Measurements from ENCODE around the gene STX8. TPM values are rescaled to one million over a fixed set of nuclear protein-coding genes. Genes with fewer than 3 reads are reported as not detected.
"Not testable (repeated sequence)": the region's sequence is repeated elsewhere in the genome, so short reads cannot be mapped to it uniquely, and the experiment has no call there.

STX8 gene
- total and polyA plus RNA-seq, 4 donors, result 14.7 to 39.5 (median 28.7) TPM

- TF ChIP-seq RXRA (IDR thresholded peaks at IDR 0.05) (no peak), RAD21 (IDR thresholded peaks at IDR 0.05) (no peak), SP1 (IDR thresholded peaks at IDR 0.05) (no peak), FOXA2 (IDR thresholded peaks at IDR 0.05) (no peak), REST (IDR thresholded peaks at IDR 0.05) (no peak)
Observed at GRCh38 chr17:9612006-9612405, 36.4 kb upstream of the STX8 start (continued).

GRCh38 chr17:9611557-9611956 lies 35.9 kb upstream of the STX8 start:
- Histone ChIP-seq H3K4me1 (ENCODE audit: control insufficient read depth in 4 of 4, insufficient read depth in 4 of 4, low read length in 3 of 4) (no peaks in the 10 kb centered on the region), H3K4me3 (ENCODE audit: low read depth in 1 of 3, low read length in 3 of 3) (no peak overlapping the region), H3K9me3 (ENCODE audit: control insufficient read depth in 4 of 4, low read length in 3 of 4) (no peaks in the 10 kb centered on the region), H3K27me3 (ENCODE audit: control insufficient read depth in 4 of 4, insufficient read depth in 4 of 4, low read length in 3 of 4) (no peaks in the 10 kb centered on the region), H3K27ac (ENCODE audit: low read depth in 1 of 2, low read length in 2 of 2) (no peak overlapping the region), H3K9ac (ENCODE audit: low read depth in 1 of 2, low read length in 2 of 2) (no peak overlapping the region), H3K36me3 (ENCODE audit: control insufficient read depth in 4 of 4, insufficient read depth in 3 of 4, low read depth in 1 of 4, low read length in 3 of 4) (no peaks in the 10 kb centered on the region)
- 71% methylated on average over 2 of the region's 2 CpGs for WGBS
- TF ChIP-seq MAX (IDR thresholded peaks at IDR 0.05) (no peak), HNF4G (IDR thresholded peaks at IDR 0.05) (no peak)
- DNase-seq (ENCODE audit: low spot score), result no peak

GRCh38 chr17:9607058-9607457 lies 31.4 kb upstream of the STX8 start:
- H3K27me3 ChIP-seq (ENCODE audit: control insufficient read depth in 4 of 4, insufficient read depth in 4 of 4, low read length in 3 of 4); H3K4me1 ChIP-seq (ENCODE audit: control insufficient read depth in 4 of 4, insufficient read depth in 4 of 4, low read length in 3 of 4); DNase-seq (ENCODE audit: low spot score); H3K9me3 ChIP-seq (ENCODE audit: control insufficient read depth in 4 of 4, low read length in 3 of 4); H3K4me3 ChIP-seq (ENCODE audit: low read depth in 1 of 3, low read length in 3 of 3); H3K9ac ChIP-seq (ENCODE audit: low read depth in 1 of 2, low read length in 2 of 2); H3K36me3 ChIP-seq (ENCODE audit: control insufficient read depth in 4 of 4, insufficient read depth in 3 of 4, low read depth in 1 of 4, low read length in 3 of 4); H3K27ac ChIP-seq (ENCODE audit: low read depth in 1 of 2, low read length in 2 of 2): not testable (repeated sequence)
- 71% methylated on average over 5 of the region's 5 CpGs for WGBS

GRCh38 chr17:9606453-9606852 lies 30.8 kb upstream of the STX8 start:
- Histone ChIP-seq H3K9ac (ENCODE audit: low read depth in 1 of 2, low read length in 2 of 2) (no peak overlapping the region), H3K27ac (ENCODE audit: low read depth in 1 of 2, low read length in 2 of 2) (no peak overlapping the region), H3K9me3 (ENCODE audit: control insufficient read depth in 4 of 4, low read length in 3 of 4) (no peaks in the 10 kb centered on the region), H3K4me1 (ENCODE audit: control insufficient read depth in 4 of 4, insufficient read depth in 4 of 4, low read length in 3 of 4) (no peaks in the 10 kb centered on the region), H3K36me3 (ENCODE audit: control insufficient read depth in 4 of 4, insufficient read depth in 3 of 4, low read depth in 1 of 4, low read length in 3 of 4) (no peaks in the 10 kb centered on the region), H3K4me3 (ENCODE audit: low read depth in 1 of 3, low read length in 3 of 3) (no peak overlapping the region), H3K27me3 (ENCODE audit: control insufficient read depth in 4 of 4, insufficient read depth in 4 of 4, low read length in 3 of 4) (no peaks in the 10 kb centered on the region)
- no peak for DNase-seq (ENCODE audit: low spot score)
- TF ChIP-seq ATF3 (IDR thresholded peaks at IDR 0.05) (no peak), NR2F2 (IDR thresholded peaks at IDR 0.05) (no peak), RXRA (IDR thresholded peaks at IDR 0.05) (no peak), ZBTB33 (IDR thresholded peaks at IDR 0.05) (no peak), FOXA2 (IDR thresholded peaks at IDR 0.05) (no peak)
- 87% methylated on average over 6 of the region's 6 CpGs for WGBS

- H3K27me3 ChIP-seq (ENCODE audit: control insufficient read depth in 4 of 4, insufficient read depth in 4 of 4, low read length in 3 of 4); H3K27ac ChIP-seq (ENCODE audit: low read depth in 1 of 2, low read length in 2 of 2); H3K9ac ChIP-seq (ENCODE audit: low read depth in 1 of 2, low read length in 2 of 2); DNase-seq (ENCODE audit: low spot score); H3K9me3 ChIP-seq (ENCODE audit: control insufficient read depth in 4 of 4, low read length in 3 of 4); H3K4me3 ChIP-seq (ENCODE audit: low read depth in 1 of 3, low read length in 3 of 3); H3K36me3 ChIP-seq (ENCODE audit: control insufficient read depth in 4 of 4, insufficient read depth in 3 of 4, low read depth in 1 of 4, low read length in 3 of 4); H3K4me1 ChIP-seq (ENCODE audit: control insufficient read depth in 4 of 4, insufficient read depth in 4 of 4, low read length in 3 of 4): not testable (repeated sequence)
- 92% methylated on average over 5 of the region's 5 CpGs for WGBS
Observed at GRCh38 chr17:9604583-9604982, 29.0 kb upstream of the STX8 start.

Measured in liver (tissue), 9 donors.